MM.1S (cell line): ENCODE data around the gene IP6K1.

Experiments used
- EZH2 ChIP-seq: fragments of 300-600 bp; sonication (generic); optimal IDR thresholded peaks from 2 replicates; pipeline ENCODE3; 2017; ENCODE audit warnings: low read depth, mild to moderate bottlenecking, antibody characterized with exemption, low read length, mixed read lengths
- TF ChIP-seq, protein P1 (sequence below): fragments of 300-600 bp; sonication (generic); IDR thresholded peaks from 2 replicates; pipeline ENCODE4 v1.5.1; 2016; ENCODE audit warnings: antibody characterized with exemption, low read length, mixed read lengths

DNA sequence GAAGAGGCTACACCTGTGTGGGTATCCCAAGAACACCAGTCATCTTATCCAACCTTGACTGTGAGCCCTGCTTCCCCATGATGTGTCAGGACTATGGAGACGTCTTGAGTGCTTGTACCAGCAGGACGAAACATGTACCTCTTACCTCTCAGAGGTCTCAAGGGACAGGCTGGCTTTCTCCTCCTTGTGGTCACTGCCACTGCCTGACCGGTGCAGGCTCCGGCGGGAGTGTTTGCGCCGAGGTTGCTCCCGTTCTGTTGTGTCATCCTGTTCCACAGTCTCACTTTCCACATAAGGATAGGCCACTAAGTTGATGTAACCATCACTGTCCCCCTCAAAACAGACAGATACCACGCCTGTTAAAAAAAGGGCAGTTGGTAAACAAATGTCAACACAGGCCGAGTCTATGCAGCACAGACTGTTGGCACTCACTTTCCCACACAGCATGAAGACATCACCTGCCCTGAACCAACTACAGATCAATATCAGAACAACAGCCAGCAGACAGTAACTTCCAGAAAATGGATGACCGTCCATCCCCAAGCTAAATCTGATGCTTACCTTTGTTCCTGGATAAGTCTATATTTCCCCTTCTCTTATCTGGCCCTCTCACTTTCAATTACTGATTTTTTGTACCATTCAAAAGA, 48.2 kb downstream of the IP6K1 start:
- no peak for TF ChIP-seq EZH2
- TF ChIP-seq, protein P1, sequence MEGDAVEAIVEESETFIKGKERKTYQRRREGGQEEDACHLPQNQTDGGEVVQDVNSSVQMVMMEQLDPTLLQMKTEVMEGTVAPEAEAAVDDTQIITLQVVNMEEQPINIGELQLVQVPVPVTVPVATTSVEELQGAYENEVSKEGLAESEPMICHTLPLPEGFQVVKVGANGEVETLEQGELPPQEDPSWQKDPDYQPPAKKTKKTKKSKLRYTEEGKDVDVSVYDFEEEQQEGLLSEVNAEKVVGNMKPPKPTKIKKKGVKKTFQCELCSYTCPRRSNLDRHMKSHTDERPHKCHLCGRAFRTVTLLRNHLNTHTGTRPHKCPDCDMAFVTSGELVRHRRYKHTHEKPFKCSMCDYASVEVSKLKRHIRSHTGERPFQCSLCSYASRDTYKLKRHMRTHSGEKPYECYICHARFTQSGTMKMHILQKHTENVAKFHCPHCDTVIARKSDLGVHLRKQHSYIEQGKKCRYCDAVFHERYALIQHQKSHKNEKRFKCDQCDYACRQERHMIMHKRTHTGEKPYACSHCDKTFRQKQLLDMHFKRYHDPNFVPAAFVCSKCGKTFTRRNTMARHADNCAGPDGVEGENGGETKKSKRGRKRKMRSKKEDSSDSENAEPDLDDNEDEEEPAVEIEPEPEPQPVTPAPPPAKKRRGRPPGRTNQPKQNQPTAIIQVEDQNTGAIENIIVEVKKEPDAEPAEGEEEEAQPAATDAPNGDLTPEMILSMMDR = no peak
